LNCAP (cell line): ENCODE data around the gene PTBP3.

Experiments used
- CTCF ChIP-seq: fragments of 450-650 bp; IDR thresholded peaks from 2 replicates; pipeline ENCODE4 v1.5.1; 2017; ENCODE audit warnings: mild to moderate bottlenecking

The PTBP3 gene

GRCh38 chr9:112286926-112287325, 46.5 kb downstream of the PTBP3 start:
- no peak for TF ChIP-seq CTCF

- no peak for TF ChIP-seq CTCF
Measured at GRCh38 chr9:112285056-112285455, 48.4 kb downstream of the PTBP3 start.

GRCh38 chr9:112283582-112284253, 49.7 kb downstream of the PTBP3 start:
- TF ChIP-seq CTCF: no peak

- no peak for TF ChIP-seq CTCF
Measured at GRCh38 chr9:112280904-112281303, 52.5 kb downstream of the PTBP3 start.

DNA sequence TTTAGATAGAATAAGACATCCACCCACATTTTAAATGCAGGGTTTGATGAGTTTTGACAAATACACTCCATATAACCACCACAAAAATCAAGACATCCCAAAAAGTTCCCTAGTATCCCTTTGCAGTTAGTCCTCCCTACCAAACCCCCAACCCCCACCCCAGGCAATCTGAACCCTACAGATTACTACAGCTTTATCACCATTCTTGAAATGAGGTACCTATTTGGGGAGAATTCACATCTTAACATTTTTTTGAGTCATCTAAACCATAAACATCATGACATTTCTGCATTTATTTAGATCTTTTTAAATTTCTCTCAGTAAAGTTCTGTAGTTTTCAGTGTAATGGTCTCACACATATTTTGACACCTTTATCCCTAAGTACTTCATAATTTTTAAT, 53.9 kb downstream of the PTBP3 start:
- no peak for TF ChIP-seq CTCF

DNA sequence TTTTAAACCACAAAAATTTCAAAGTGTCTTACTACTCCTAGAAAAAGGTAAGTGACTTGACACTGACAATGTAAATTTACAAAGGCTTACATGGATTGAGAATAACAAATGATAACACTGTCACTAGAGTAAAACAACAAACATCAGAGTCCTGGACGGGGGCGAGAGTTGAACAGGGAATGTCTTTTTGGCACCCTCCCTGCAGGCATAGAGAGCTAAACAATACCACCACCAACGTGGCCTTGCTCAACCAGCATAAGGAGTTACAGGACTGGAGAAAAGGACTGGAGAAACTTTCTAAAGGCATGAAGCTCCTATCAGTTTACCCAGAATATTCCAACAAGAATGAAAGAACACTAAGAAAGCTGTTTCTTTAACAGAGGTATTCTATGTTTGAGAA, 55.3 kb downstream of the PTBP3 start:
- no peak for TF ChIP-seq CTCF

GRCh38 chr9:112274600-112274999, 58.8 kb downstream of the PTBP3 start:
- TF ChIP-seq CTCF: no peak

- TF ChIP-seq CTCF: no peak
Measured at GRCh38 chr9:112273876-112274275, 59.5 kb downstream of the PTBP3 start.
